Smooth muscle cell (in vitro differentiated cells): ENCODE measurements around the gene AOPEP. TPM values are rescaled to one million over a fixed set of nuclear protein-coding genes. Genes with fewer than 3 reads are reported as not detected.

Experiments
- DNase-seq: peaks from one replicate; lab custom pipeline; 2025; ENCODE audit not compliant: unreplicated experiment; lab: John Stamatoyannopoulos, UW
- H2AFZ ChIP-seq: fragments of 200-600 bp; sonication (generic); 2 replicates; pipeline ENCODE4 v1.6.0; 2016; ENCODE audit warnings: antibody characterized with exemption, low read depth, mild to moderate bottlenecking
- H3F3A ChIP-seq: fragments of 200-600 bp; sonication (generic); 2 replicates; pipeline ENCODE4 v1.6.0; 2017; ENCODE audit warnings: antibody characterized with exemption, low read depth
- H3K27ac ChIP-seq: fragments of 200-600 bp; sonication (generic); 2 replicates; pipeline ENCODE4 v1.5.1; 2016; ENCODE audit warnings: low read depth, mild to moderate bottlenecking
- H3K27me3 ChIP-seq: fragments of 200-600 bp; sonication (generic); 2 replicates; pipeline ENCODE4 v1.6.1; 2016; ENCODE audit warnings: low read depth, mild to moderate bottlenecking
- H3K36me3 ChIP-seq: fragments of 200-600 bp; sonication (generic); 2 replicates; pipeline ENCODE4 v1.5.1; 2016; ENCODE audit warnings: low read depth
- H3K4me1 ChIP-seq: fragments of 200-600 bp; sonication (generic); 2 replicates; pipeline ENCODE4 v1.5.1; 2016; ENCODE audit warnings: low read depth
- H3K4me2 ChIP-seq: fragments of 200-600 bp; sonication (generic); 2 replicates; pipeline ENCODE4 v1.6.0; 2016; ENCODE audit warnings: mild to moderate bottlenecking
- H3K4me3 ChIP-seq: fragments of 200-600 bp; sonication (generic); 2 replicates; pipeline ENCODE4 v1.5.1; 2016; ENCODE audit warnings: mild to moderate bottlenecking
- H3K79me2 ChIP-seq: fragments of 200-600 bp; sonication (generic); 2 replicates; pipeline ENCODE4 v1.6.0; 2016; ENCODE audit warnings: low read depth, mild to moderate bottlenecking
- H3K9ac ChIP-seq: fragments of 200-600 bp; sonication (generic); 2 replicates; pipeline ENCODE4 v1.6.0; 2016; ENCODE audit warnings: low read depth
- H3K9me3 ChIP-seq: fragments of 200-600 bp; sonication (generic); replicated peaks from 2 replicates; pipeline ENCODE4 v1.5.1; 2016; ENCODE audit warnings: low read depth
- H4K20me1 ChIP-seq: fragments of 200-600 bp; sonication (generic); 2 replicates; pipeline ENCODE4 v1.6.0; 2016; ENCODE audit warnings: low read depth
- WGBS: methylation state at CpG from one replicate; pipeline ENCODE4 v1.1.7; 2016; ENCODE audit warnings: low lambda C conversion rate; 5-methylcytosine and 5-hydroxymethylcytosine counted together
- polyA plus RNA-seq: library from polyadenylated mRNA; unstranded; fragments of >200 nt; fragmentation: Nextera tagmentation; extraction: Ambion mirVana; gene quantifications from 2 replicates; pipeline ENCODE4 v1.2.1, GENCODE V29; 2016
- total RNA-seq: library from RNA; depleted of rRNA; stranded (reverse); fragments of >200 nt; gene quantifications from 2 replicates; pipeline ENCODE4 v1.2.3, GENCODE V29; 2014
- TF ChIP-seq, protein P1 (sequence below): fragments of 200-600 bp; sonication (generic); IDR thresholded peaks from 2 replicates; pipeline ENCODE4 v1.5.1; 2017; ENCODE audit warnings: borderline replicate concordance, mild to moderate bottlenecking, antibody characterized with exemption; ENCODE audit not compliant: insufficient read depth, poor library complexity, severe bottlenecking

AOPEP gene
- total and polyA plus RNA-seq, 2 experiments from 2014 or later: 52.7 to 94.9 TPM

DNA sequence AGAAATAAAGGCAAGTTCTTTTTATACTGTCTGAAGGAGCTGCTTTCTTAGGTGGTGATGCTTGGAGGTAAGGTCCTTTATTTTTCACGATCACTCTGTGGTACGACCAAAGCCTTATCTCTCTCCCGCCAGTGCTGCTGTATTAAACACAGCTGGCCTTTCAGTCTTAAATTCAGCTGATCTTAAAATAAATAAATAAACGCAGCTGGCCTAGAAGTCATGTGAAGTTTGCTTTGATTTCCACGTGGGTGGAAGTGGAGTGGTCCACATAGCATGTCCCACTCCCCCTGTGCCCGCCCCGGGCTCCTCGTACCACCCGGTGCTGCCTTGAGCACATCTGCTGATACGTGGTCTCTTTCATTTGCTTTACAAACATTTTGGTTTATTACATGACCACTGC, 330.6 kb downstream of the AOPEP start:
- Histone ChIP-seq H3F3A (peaks cover 21% of the 10 kb centered on the region), H3K27me3 (no peaks in the 10 kb centered on the region), H3K4me1 (peaks cover 52% of the 10 kb centered on the region), H3K9me3 (no peaks in the 10 kb centered on the region), H3K27ac (peak overlapping the region; percentile 92), H3K36me3 (no peaks in the 10 kb centered on the region), H3K4me3 (peak overlapping the region; percentile 38), H2AFZ (no peak overlapping the region), H3K4me2 (peak overlapping the region; percentile 83), H4K20me1 (peaks cover 99% of the 10 kb centered on the region), H3K9ac (peak overlapping the region; percentile 45), H3K79me2 (peaks cover 99% of the 10 kb centered on the region)
- WGBS: 16% methylated on average over 10 of the region's 10 CpGs
- TF ChIP-seq, protein P1, sequence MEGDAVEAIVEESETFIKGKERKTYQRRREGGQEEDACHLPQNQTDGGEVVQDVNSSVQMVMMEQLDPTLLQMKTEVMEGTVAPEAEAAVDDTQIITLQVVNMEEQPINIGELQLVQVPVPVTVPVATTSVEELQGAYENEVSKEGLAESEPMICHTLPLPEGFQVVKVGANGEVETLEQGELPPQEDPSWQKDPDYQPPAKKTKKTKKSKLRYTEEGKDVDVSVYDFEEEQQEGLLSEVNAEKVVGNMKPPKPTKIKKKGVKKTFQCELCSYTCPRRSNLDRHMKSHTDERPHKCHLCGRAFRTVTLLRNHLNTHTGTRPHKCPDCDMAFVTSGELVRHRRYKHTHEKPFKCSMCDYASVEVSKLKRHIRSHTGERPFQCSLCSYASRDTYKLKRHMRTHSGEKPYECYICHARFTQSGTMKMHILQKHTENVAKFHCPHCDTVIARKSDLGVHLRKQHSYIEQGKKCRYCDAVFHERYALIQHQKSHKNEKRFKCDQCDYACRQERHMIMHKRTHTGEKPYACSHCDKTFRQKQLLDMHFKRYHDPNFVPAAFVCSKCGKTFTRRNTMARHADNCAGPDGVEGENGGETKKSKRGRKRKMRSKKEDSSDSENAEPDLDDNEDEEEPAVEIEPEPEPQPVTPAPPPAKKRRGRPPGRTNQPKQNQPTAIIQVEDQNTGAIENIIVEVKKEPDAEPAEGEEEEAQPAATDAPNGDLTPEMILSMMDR: no peak
- no peak for DNase-seq

DNA sequence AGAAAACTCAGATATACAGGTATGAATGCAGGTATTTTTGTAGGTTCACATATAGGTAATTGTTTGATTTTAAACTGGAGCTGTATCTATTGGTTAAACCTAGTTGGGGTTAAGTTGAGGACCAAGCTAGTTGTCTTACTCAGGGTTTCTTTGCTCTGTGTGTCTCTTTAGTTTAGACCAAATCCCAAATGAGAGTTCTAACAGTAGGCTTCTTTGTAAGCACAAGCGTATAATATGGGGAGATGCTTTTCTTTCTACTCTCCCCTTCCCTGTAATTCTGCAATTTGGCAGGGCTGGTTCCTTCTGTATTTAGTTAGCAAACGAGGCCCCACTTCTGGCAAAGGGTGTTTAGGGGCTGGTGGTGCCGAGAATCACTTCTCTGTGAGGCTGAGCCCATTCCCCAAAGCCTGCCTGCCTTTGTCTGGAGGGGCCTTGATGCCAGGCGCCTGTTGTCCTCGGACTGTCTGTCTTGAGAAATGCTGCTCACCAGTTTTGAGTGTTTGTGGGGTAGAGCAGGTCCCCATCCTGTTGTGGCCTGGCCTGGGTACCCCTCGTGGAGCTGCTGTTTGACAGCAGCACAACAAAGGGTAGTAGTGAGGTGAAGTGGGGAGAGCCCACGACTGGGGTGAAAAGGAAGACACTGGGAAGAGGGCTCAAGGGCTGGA, 331.8 kb downstream of the AOPEP start:
- WGBS: 87% methylated on average over 7 of the region's 7 CpGs
- Histone ChIP-seq H3K4me2 (peak overlapping the region; percentile 83), H3K9me3 (no peaks in the 10 kb centered on the region), H3K27ac (peak overlapping the region; percentile 92), H3K79me2 (peaks cover 99% of the 10 kb centered on the region), H3K36me3 (no peaks in the 10 kb centered on the region), H3F3A (peaks cover 21% of the 10 kb centered on the region), H3K27me3 (no peaks in the 10 kb centered on the region), H4K20me1 (peaks cover 99% of the 10 kb centered on the region), H2AFZ (no peak overlapping the region), H3K9ac (peak overlapping the region; percentile 45), H3K4me3 (peak overlapping the region; percentile 38), H3K4me1 (peaks cover 49% of the 10 kb centered on the region)
- DNase-seq: no peak
- TF ChIP-seq, protein P1: no peak

DNA sequence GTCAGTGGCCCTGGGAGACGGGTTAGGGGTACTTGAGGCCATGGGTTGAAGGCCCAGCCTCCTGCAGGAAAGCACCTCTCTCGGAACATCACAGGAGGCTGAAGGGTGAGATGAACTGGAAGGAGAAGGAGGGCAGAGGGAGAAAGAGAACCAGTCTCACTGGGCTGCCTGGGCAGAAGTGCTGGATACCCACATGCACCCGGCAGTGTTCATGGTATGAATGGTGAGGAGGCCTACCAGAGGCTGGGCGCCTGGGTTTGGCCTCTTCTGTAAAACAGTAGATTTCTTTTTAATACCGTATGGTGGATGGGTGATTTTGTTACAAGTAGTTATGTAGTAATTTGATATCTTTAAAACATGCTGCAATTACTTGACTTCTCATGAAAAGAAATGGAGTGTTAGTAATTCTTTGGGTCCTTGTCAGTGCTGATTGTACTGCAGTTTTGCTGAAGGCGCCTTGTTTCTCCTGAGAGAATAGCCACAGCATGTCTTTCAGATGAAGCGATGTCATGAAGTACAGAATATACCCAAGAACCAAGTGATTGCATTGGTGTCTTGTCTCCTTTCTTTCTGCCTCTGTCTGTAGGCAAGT, 332.4 kb downstream of the AOPEP start:
- Histone ChIP-seq H4K20me1 (peaks cover 100% of the 10 kb centered on the region), H3K9ac (peak overlapping the region; percentile 12), H3K4me1 (peaks cover 49% of the 10 kb centered on the region)

More for the DNA sequence above, 332.4 kb downstream of the AOPEP start:
- Histone ChIP-seq H3K27ac (peak overlapping the region; percentile 92), H3K4me2 (peak overlapping the region; percentile 83), H2AFZ (no peak overlapping the region), H3F3A (peaks cover 18% of the 10 kb centered on the region), H3K79me2 (peaks cover 99% of the 10 kb centered on the region), H3K27me3 (no peaks in the 10 kb centered on the region), H3K4me3 (no peak overlapping the region), H3K9me3 (no peaks in the 10 kb centered on the region), H3K36me3 (no peaks in the 10 kb centered on the region)
- TF ChIP-seq, protein P1: no peak
- 78% methylated on average over 7 of the region's 7 CpGs for WGBS
- DNase-seq: no peak
